CD4-positive, alpha-beta T cell treated with Interleukin-4 for 4 hours (primary cell): ENCODE measurements around the gene PTPRD.
"Not testable (repeated sequence)": the region's sequence is repeated elsewhere in the genome, so short reads cannot be mapped to it uniquely, and the experiment has no call there.

Experiments
- DNase-seq: peaks from one replicate; pipeline ENCODE4 v3.0.0-alpha.2; 2020

Gene PTPRD

GRCh38 chr9:9426454-9426853 is 1186.3 kb downstream of the PTPRD start:
- not testable (repeated sequence) for DNase-seq

GRCh38 chr9:9412241-9412640 is 1200.6 kb downstream of the PTPRD start:
- DNase-seq, result no peak

GRCh38 chr9:9410736-9411135 is 1202.1 kb downstream of the PTPRD start:
- DNase-seq, result no peak

- DNase-seq, result no peak
Observed at GRCh38 chr9:9399982-9400381, 1212.8 kb downstream of the PTPRD start.

GRCh38 chr9:9396518-9396917 is 1216.3 kb downstream of the PTPRD start:
- DNase-seq, result no peak

GRCh38 chr9:9395539-9395938 is 1217.3 kb downstream of the PTPRD start:
- no peak for DNase-seq

- DNase-seq, result no peak
Observed at GRCh38 chr9:9392755-9393154, 1220.0 kb downstream of the PTPRD start.

GRCh38 chr9:9389904-9390303 is 1222.9 kb downstream of the PTPRD start:
- no peak for DNase-seq

GRCh38 chr9:9387511-9388115 is 1225.2 kb downstream of the PTPRD start:
- no peak for DNase-seq

- DNase-seq, result no peak
Observed at GRCh38 chr9:9362332-9362731, 1250.5 kb downstream of the PTPRD start.

GRCh38 chr9:9352877-9353481 is 1259.8 kb downstream of the PTPRD start:
- DNase-seq, result no peak

GRCh38 chr9:9341203-9341602 is 1271.6 kb downstream of the PTPRD start:
- DNase-seq, result no peak

- no peak for DNase-seq
Observed at GRCh38 chr9:9337129-9337528, 1275.7 kb downstream of the PTPRD start.

GRCh38 chr9:9326749-9327148 is 1286.1 kb downstream of the PTPRD start:
- DNase-seq, result no peak

- DNase-seq, result no peak
Observed at GRCh38 chr9:9319007-9319406, 1293.8 kb downstream of the PTPRD start.

- DNase-seq, result not testable (repeated sequence)
Observed at GRCh38 chr9:9310743-9311142, 1302.1 kb downstream of the PTPRD start.

GRCh38 chr9:9305600-9305999 is 1307.2 kb downstream of the PTPRD start:
- no peak for DNase-seq

GRCh38 chr9:9299134-9299533 is 1313.7 kb downstream of the PTPRD start:
- DNase-seq, result no peak

- DNase-seq, result no peak
Observed at GRCh38 chr9:9286001-9286400, 1326.8 kb downstream of the PTPRD start.

- DNase-seq, result no peak
Observed at GRCh38 chr9:9284201-9284600, 1328.6 kb downstream of the PTPRD start.

- DNase-seq, result no peak
Observed at GRCh38 chr9:9283159-9283986, 1329.4 kb downstream of the PTPRD start.

GRCh38 chr9:9275601-9276000 is 1337.2 kb downstream of the PTPRD start:
- no peak for DNase-seq

GRCh38 chr9:9257999-9258498 is 1354.8 kb downstream of the PTPRD start:
- DNase-seq, result no peak

- no peak for DNase-seq
Observed at GRCh38 chr9:9246726-9247125, 1366.1 kb downstream of the PTPRD start.
